ENCODE measurements around the gene NVL.

NVL gene

GRCh38 chr1:224183591-224184312 lies 146.2 kb downstream of the NVL start:
- H3K27ac ChIP-seq (ENCODE audit: low read length) = peak overlapping the region; percentile 80
- peaks cover 55% of the 10 kb centered on the region for H3K79me2 ChIP-seq (ENCODE audit: insufficient read depth, low read length)
- DNase-seq = peak; percentile 58

GRCh38 chr1:224182866-224183590 lies 146.9 kb downstream of the NVL start, which contains the start of gene DEGS1:
Gene DEGS1 (plus strand): TSS chr1:224183240. CDS start chr1:224183337, 97 bp downstream.
- Histone ChIP-seq H3K79me2 (ENCODE audit: insufficient read depth, low read length) (peaks cover 49% of the 10 kb centered on the region), H3K27ac (ENCODE audit: low read length) (peak within 1 kb of the TSS; percentile 80)

More at GRCh38 chr1:224183591-224184312, 146.2 kb downstream of the NVL start:
- ATAC-seq (ENCODE audit: insufficient read depth, low read depth) = peak; percentile 54
- peak overlapping the region; percentile 91 for H2AFZ ChIP-seq (ENCODE audit: low read depth, low read length)
- peaks cover 5% of the 10 kb centered on the region; the same call in 1 of the 2 replicates for H3K36me3 ChIP-seq (ENCODE audit: insufficient read depth, low read length)
- H3K9ac ChIP-seq (ENCODE audit: low read depth, low read length) = peak overlapping the region; percentile 96
- TF ChIP-seq, protein P1, sequence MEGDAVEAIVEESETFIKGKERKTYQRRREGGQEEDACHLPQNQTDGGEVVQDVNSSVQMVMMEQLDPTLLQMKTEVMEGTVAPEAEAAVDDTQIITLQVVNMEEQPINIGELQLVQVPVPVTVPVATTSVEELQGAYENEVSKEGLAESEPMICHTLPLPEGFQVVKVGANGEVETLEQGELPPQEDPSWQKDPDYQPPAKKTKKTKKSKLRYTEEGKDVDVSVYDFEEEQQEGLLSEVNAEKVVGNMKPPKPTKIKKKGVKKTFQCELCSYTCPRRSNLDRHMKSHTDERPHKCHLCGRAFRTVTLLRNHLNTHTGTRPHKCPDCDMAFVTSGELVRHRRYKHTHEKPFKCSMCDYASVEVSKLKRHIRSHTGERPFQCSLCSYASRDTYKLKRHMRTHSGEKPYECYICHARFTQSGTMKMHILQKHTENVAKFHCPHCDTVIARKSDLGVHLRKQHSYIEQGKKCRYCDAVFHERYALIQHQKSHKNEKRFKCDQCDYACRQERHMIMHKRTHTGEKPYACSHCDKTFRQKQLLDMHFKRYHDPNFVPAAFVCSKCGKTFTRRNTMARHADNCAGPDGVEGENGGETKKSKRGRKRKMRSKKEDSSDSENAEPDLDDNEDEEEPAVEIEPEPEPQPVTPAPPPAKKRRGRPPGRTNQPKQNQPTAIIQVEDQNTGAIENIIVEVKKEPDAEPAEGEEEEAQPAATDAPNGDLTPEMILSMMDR (IDR thresholded peaks at IDR 0.05; ENCODE audit: borderline replicate concordance, extremely low read depth, low read length, poor library complexity, severe bottlenecking) = peak; percentile 42
- TF ChIP-seq EZH2 (IDR thresholded peaks at IDR 0.05; ENCODE audit: borderline replicate concordance, low read depth, low read length, severe bottlenecking) = no peak
- H3K9me3 ChIP-seq (ENCODE audit: insufficient read depth, low read length, severe bottlenecking) = no peaks in the 10 kb centered on the region
- peak overlapping the region; percentile 60 to 75 for H3K4me3 ChIP-seq (ENCODE audit: low read depth in 1 of 2, low read length in 2 of 2)
- peaks cover 29% of the 10 kb centered on the region for H3K4me1 ChIP-seq (ENCODE audit: insufficient read depth, low read length)
- no peaks in the 10 kb centered on the region for H3K27me3 ChIP-seq (ENCODE audit: insufficient read depth, low read length, poor library complexity)
- peaks cover 7% of the 10 kb centered on the region for H4K20me1 ChIP-seq (ENCODE audit: insufficient read depth, low read length)
- H3K4me2 ChIP-seq (ENCODE audit: insufficient read depth, low read length) = peak overlapping the region; percentile 83

GRCh38 chr1:224182057-224182865 lies 147.7 kb downstream of the NVL start:
- Histone ChIP-seq H3K36me3 (ENCODE audit: insufficient read depth, low read length) (peaks cover 5% of the 10 kb centered on the region; the same call in 1 of the 2 replicates), H3K9ac (ENCODE audit: low read depth, low read length) (peak overlapping the region; percentile 96), H3K4me1 (ENCODE audit: insufficient read depth, low read length) (peaks cover 29% of the 10 kb centered on the region), H3K9me3 (ENCODE audit: insufficient read depth, low read length, severe bottlenecking) (no peaks in the 10 kb centered on the region), H2AFZ (ENCODE audit: low read depth, low read length) (peak overlapping the region; percentile 97), H3K4me2 (ENCODE audit: insufficient read depth, low read length) (peak overlapping the region; percentile 83), H3K79me2 (ENCODE audit: insufficient read depth, low read length) (peaks cover 41% of the 10 kb centered on the region), H3K27me3 (ENCODE audit: insufficient read depth, low read length, poor library complexity) (no peaks in the 10 kb centered on the region), H4K20me1 (ENCODE audit: insufficient read depth, low read length) (peaks cover 7% of the 10 kb centered on the region), H3K4me3 (ENCODE audit: low read depth in 1 of 2, low read length in 2 of 2) (peak overlapping the region; percentile 60 to 75), H3K27ac (ENCODE audit: low read length) (peak overlapping the region; percentile 80)
- peak; percentile 15 for ATAC-seq (ENCODE audit: insufficient read depth, low read depth)
- TF ChIP-seq, protein P1 (IDR thresholded peaks at IDR 0.05; ENCODE audit: borderline replicate concordance, extremely low read depth, low read length, poor library complexity, severe bottlenecking) = no peak
- TF ChIP-seq EZH2 (IDR thresholded peaks at IDR 0.05; ENCODE audit: borderline replicate concordance, low read depth, low read length, severe bottlenecking) = no peak
- DNase-seq = peak; percentile 38

More at GRCh38 chr1:224182866-224183590, 146.9 kb downstream of the NVL start, which contains the start of gene DEGS1:
- H3K9ac ChIP-seq (ENCODE audit: low read depth, low read length) = peak within 1 kb of the TSS; percentile 96
- ATAC-seq (ENCODE audit: insufficient read depth, low read depth) (peak; percentile 87), DNase-seq (peak; percentile 84)
- peak within 1 kb of the TSS; percentile 97 for H2AFZ ChIP-seq (ENCODE audit: low read depth, low read length)
- peak within 1 kb of the TSS; percentile 83 for H3K4me2 ChIP-seq (ENCODE audit: insufficient read depth, low read length)
- H3K4me3 ChIP-seq (ENCODE audit: low read depth in 1 of 2, low read length in 2 of 2) = peak within 1 kb of the TSS; percentile 60 to 75
- no peaks in the 10 kb centered on the region for H3K27me3 ChIP-seq (ENCODE audit: insufficient read depth, low read length, poor library complexity)
- peaks cover 7% of the 10 kb centered on the region for H4K20me1 ChIP-seq (ENCODE audit: insufficient read depth, low read length)
- TF ChIP-seq, protein P1 (IDR thresholded peaks at IDR 0.05; ENCODE audit: borderline replicate concordance, extremely low read depth, low read length, poor library complexity, severe bottlenecking) = no peak
- no peak for TF ChIP-seq EZH2 (IDR thresholded peaks at IDR 0.05; ENCODE audit: borderline replicate concordance, low read depth, low read length, severe bottlenecking)
- no peaks in the 10 kb centered on the region for H3K9me3 ChIP-seq (ENCODE audit: insufficient read depth, low read length, severe bottlenecking)
- H3K4me1 ChIP-seq (ENCODE audit: insufficient read depth, low read length) = peaks cover 29% of the 10 kb centered on the region
- peaks cover 5% of the 10 kb centered on the region; the same call in 1 of the 2 replicates for H3K36me3 ChIP-seq (ENCODE audit: insufficient read depth, low read length)

All from DND-41 (cell line).